ENCODE measurements around the gene PRRC1. TPM values are rescaled to one million over a fixed set of nuclear protein-coding genes. Genes with fewer than 3 reads are reported as not detected.

Gene PRRC1
- total and polyA plus RNA-seq, 2 experiments from 2014 or later, result 64.7 to 70.7 TPM

GRCh38 chr5:127580731-127581130 lies 63.3 kb downstream of the PRRC1 start:
- H3K27me3 ChIP-seq (ENCODE audit: insufficient read depth), result no peaks in the 10 kb centered on the region
- peaks cover 5% of the 10 kb centered on the region for H3K4me1 ChIP-seq (ENCODE audit: insufficient read depth)
- no peak for ATAC-seq
- no peak overlapping the region for H3K4me3 Mint-ChIP-seq
- H3K9me2 ChIP-seq (ENCODE audit: insufficient read depth), result no peaks in the 10 kb centered on the region
- peaks cover 9% of the 10 kb centered on the region for H3K4me1 Mint-ChIP-seq
- H3K79me2 ChIP-seq (replicated peaks; ENCODE audit: insufficient read depth), result no peaks in the 10 kb centered on the region
- H3K27ac Mint-ChIP-seq, result no peak overlapping the region
- no peak overlapping the region for H3K4me2 ChIP-seq
- no peaks in the 10 kb centered on the region for H3K36me3 ChIP-seq (ENCODE audit: insufficient read depth)
- H3K27me3 Mint-ChIP-seq (ENCODE audit: insufficient read depth, low read depth, poor library complexity), result peaks cover 3% of the 10 kb centered on the region
- no peak overlapping the region for H2AFZ ChIP-seq
- H3F3A ChIP-seq (replicated peaks; ENCODE audit: low read depth), result no peaks in the 10 kb centered on the region
- no peaks in the 10 kb centered on the region for H4K20me1 ChIP-seq (replicated peaks; ENCODE audit: insufficient read depth)
- TF ChIP-seq ZNF462 (CRISPR knock-in tag; IDR thresholded peaks at IDR 0.05), result no peak
- no peak for TF ChIP-seq ZNF331 (CRISPR knock-in tag; IDR thresholded peaks at IDR 0.05; ENCODE audit: low read depth)
- TF ChIP-seq POLR2AphosphoS5 (IDR thresholded peaks at IDR 0.05; ENCODE audit: low read depth), result no peak
- no peak for DNase-seq (ENCODE audit: low spot score)
- H3K4me3 ChIP-seq, result no peak overlapping the region
- no peaks in the 10 kb centered on the region for H3K36me3 Mint-ChIP-seq (ENCODE audit: low read depth)
- H3K9me3 Mint-ChIP-seq, result no peaks in the 10 kb centered on the region; the same call in 2 of the 3 replicates
- no peak overlapping the region for H3K27ac ChIP-seq (ENCODE audit: low read depth)

- Mint-ChIP-seq H3K27ac (no peak overlapping the region), H3K27me3 (ENCODE audit: insufficient read depth, low read depth, poor library complexity) (peaks cover 3% of the 10 kb centered on the region), H3K36me3 (ENCODE audit: low read depth) (no peaks in the 10 kb centered on the region), H3K4me1 (peaks cover 16% of the 10 kb centered on the region), H3K9me3 (no peaks in the 10 kb centered on the region; the same call in 2 of the 3 replicates), H3K4me3 (no peak overlapping the region)
- Histone ChIP-seq H3K9me2 (ENCODE audit: insufficient read depth) (no peaks in the 10 kb centered on the region), H3K4me3 (no peak overlapping the region), H3K27ac (ENCODE audit: low read depth) (no peak overlapping the region), H4K20me1 (replicated peaks; ENCODE audit: insufficient read depth) (no peaks in the 10 kb centered on the region), H3K27me3 (ENCODE audit: insufficient read depth) (no peaks in the 10 kb centered on the region), H3K4me2 (no peak overlapping the region), H3K79me2 (replicated peaks; ENCODE audit: insufficient read depth) (no peaks in the 10 kb centered on the region), H3F3A (replicated peaks; ENCODE audit: low read depth) (no peaks in the 10 kb centered on the region), H2AFZ (no peak overlapping the region), H3K36me3 (ENCODE audit: insufficient read depth) (no peaks in the 10 kb centered on the region), H3K4me1 (ENCODE audit: insufficient read depth) (peaks cover 12% of the 10 kb centered on the region)
- ATAC-seq (no peak), DNase-seq (ENCODE audit: low spot score) (no peak)
- TF ChIP-seq CREB1 (CRISPR knock-in tag; IDR thresholded peaks at IDR 0.05; ENCODE audit: low read depth), result no peak
- no peak for TF ChIP-seq POLR2AphosphoS5 (IDR thresholded peaks at IDR 0.05; ENCODE audit: low read depth)
- TF ChIP-seq ZNF331 (CRISPR knock-in tag; IDR thresholded peaks at IDR 0.05; ENCODE audit: low read depth), result no peak
- no peak for TF ChIP-seq JUNB (IDR thresholded peaks at IDR 0.05; ENCODE audit: unreplicated experiment)
- no peak for TF ChIP-seq NANOG (IDR thresholded peaks at IDR 0.05; ENCODE audit: borderline replicate concordance)
- TF ChIP-seq CTCF (conservative IDR thresholded peaks at IDR 0.05; ENCODE audit: low read depth in 2 of 2), result no peak
- no peak for TF ChIP-seq EZH2 (IDR thresholded peaks at IDR 0.05; ENCODE audit: low read depth, unreplicated experiment)
- TF ChIP-seq REST (IDR thresholded peaks at IDR 0.05; ENCODE audit: unreplicated experiment), result no peak
Measured at GRCh38 chr5:127581450-127581849, 64.0 kb downstream of the PRRC1 start.
